Occipital lobe (tissue), 2 donors: ENCODE results near the gene CNTF. TPM values are rescaled to one million over a fixed set of nuclear protein-coding genes. Genes with fewer than 3 reads are reported as not detected.

Source experiments
- DNase-seq: peaks from one replicate; lab custom pipeline; 2025; lab: John Stamatoyannopoulos, UW
- total RNA-seq: library from RNA; depleted of rRNA; stranded (reverse); fragments of >200 nt; gene quantifications from one replicate; pipeline ENCODE4 v1.2.3, GENCODE V29; 2014

Gene CNTF
- total RNA-seq, 1 donor from 2014 or later = 2.7 TPM

DNA sequence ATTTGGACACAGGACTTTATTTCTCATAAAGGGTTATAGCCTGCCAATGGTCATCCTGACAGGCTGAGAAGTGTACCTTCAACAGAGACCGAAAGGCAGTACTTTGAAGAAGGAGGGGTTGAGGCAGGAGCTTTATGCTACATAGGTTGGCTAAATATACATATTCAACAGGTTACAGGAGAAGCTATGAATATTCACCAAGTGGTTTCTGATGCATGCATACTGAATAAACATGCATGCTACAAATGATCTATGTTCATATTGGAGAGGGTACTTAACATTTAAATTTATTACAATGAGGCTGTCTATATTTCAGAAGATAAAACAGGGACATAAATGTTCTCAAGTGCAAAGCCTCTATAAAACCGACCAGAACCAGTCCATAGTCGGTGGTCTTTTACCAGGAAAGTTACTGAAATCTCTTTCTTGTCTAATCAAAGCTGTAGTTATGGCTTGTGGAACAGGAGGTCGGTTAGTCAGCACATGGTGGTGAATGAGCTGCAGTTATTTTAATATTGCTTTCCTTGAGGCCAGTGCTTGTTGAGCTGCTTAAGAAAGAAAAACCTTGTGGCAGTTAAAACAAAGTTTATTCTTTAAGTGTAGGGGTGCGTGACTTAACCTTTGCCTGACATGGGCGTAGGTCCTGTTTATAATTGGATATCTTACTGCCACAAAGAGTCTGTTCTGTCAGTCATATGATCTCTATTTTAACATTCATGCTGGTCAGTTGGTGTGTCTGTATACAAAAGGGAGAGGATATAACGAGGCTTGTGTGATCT is 19.5 kb downstream of the CNTF start:
- no peak for DNase-seq

DNA sequence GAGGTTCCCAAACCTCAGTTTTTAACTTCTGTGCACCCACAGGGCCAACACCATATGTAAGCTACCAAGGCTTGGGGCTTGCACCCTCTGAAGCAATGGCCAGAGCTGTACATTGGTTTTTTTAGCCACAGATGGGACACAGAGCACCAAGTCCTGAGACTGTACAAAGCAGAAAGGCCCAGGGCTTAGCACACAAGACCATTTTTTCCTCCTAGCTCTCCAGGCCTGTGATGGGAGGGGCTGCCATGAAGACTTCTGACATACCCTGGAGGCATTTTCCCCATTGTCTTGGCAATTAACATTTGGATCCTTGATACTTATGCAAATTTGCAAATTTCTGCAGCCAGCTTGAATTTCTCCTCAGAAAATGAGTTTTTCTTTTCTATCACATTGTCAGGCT is 23.4 kb downstream of the CNTF start:
- DNase-seq = no peak

- DNase-seq = no peak
These were observed 24.8 kb downstream of the CNTF start for GRCh38 chr11:58647141-58647699.

DNA sequence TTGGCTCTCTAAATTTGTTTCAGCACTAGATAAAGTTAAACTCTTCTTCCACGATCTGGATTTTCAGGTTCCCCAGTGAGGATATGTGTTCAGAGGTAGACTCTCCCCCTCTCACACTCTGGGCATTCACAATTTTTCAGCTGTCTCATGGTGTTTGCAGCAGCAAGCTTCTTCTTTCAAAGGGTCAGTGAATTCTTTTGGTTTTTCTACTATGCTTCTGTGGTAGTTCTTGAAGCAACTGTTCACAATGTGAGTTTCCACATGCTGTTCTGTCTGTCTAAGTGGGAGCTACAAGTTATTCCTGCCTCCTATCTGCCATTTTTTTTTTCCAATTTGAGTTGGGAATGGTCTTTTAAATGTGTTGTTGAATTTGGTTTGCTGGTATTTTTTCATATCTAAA is 25.4 kb downstream of the CNTF start:
- no peak for DNase-seq

- no peak for DNase-seq
These were observed 27.2 kb downstream of the CNTF start for GRCh38 chr11:58649623-58650022.

GRCh38 chr11:58650496-58650895 is 28.0 kb downstream of the CNTF start:
- no peak for DNase-seq

- DNase-seq = no peak
These were observed 30.3 kb downstream of the CNTF start for GRCh38 chr11:58652726-58653280.

- DNase-seq = peak; percentile 42
These were observed 31.8 kb downstream of the CNTF start for GRCh38 chr11:58654079-58654907.

- DNase-seq = no peak
These were observed 32.4 kb downstream of the CNTF start for GRCh38 chr11:58654908-58655296.

DNA sequence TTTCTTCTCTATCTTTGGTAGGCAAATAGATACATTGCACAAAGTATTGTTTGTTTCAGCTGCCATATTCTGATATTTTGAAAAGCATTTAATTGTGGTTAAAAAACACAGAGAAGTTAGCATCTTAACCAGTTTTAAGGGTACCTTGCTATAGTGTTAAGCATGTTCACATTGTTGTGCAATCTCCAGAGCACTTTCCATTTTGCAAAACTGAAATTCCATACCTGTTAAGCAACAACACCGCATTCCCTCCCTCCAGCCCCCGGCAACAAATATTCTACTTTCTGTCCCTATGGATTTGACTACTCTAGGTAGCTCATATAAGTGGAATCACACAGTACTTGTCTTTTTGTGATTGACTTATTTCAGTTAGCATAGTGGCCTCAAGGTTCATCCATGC is 33.9 kb downstream of the CNTF start:
- DNase-seq = no peak

GRCh38 chr11:58658623-58659022 is 36.2 kb downstream of the CNTF start:
- DNase-seq = no peak

- DNase-seq = no peak
These were observed 36.9 kb downstream of the CNTF start for GRCh38 chr11:58659404-58659803.

GRCh38 chr11:58659910-58660570 is 37.6 kb downstream of the CNTF start:
- no peak for DNase-seq

DNA sequence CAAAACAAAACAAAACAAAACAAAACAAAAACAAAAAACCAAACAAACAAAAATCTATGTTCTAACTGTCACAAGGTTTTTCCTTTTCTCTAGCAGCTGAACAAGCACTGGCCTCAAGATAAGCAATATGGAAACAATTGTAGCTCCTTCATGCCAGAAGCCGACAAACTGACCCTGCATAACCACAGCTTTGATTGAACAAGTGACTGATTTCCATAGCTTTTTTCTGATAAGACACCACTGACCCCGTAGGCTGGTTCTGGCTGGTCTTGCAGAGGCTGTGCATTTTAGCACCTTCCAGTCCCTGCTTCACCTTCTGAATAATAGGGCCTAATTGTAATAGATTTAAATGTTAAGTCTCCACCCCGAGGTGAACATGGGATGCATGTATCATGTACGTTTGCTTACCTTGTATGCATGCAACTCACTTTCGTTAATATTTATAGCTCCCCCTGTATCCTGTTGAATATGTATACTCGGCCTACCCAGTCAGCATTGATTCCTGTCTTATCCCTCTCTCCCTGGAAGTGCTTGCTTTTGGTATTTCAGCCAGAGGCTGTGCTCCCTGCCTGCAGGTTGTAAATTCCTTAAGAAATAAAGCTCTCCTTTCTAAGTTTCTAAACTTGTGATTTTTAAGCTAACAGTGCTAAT is 49.6 kb downstream of the CNTF start:
- DNase-seq = no peak

GRCh38 chr11:58674609-58675008 is 52.1 kb downstream of the CNTF start:
- DNase-seq = no peak

Other genes with a start within 250 kb of the CNTF start
- not detected for gene OR5B3, start 215.8 kb upstream of the CNTF start, total RNA-seq
- gene OR5B2, start 194.5 kb upstream of the CNTF start, total RNA-seq = not detected
- gene OR5B12, start 180.4 kb upstream of the CNTF start, total RNA-seq = not detected
- not detected for gene OR5B21, start 114.6 kb upstream of the CNTF start, total RNA-seq
- gene LPXN, start 46.8 kb upstream of the CNTF start, total RNA-seq = 2.7 TPM
- gene ZFP91, start 43.6 kb upstream of the CNTF start, total RNA-seq = 56.0 TPM
- 0.31 TPM for gene GLYAT, start 109.3 kb downstream of the CNTF start, total RNA-seq
- 1.2 TPM for gene GLYATL2, start 222.0 kb downstream of the CNTF start, total RNA-seq